Breast epithelium (tissue), 3 donors: ENCODE data around the gene L3MBTL3.

Experiments
- POLR2A ChIP-seq: fragments of 450-650 bp; IDR thresholded peaks from one replicate; pipeline ENCODE4 v1.6.1; 2016; ENCODE audit warnings: antibody characterized with exemption, mild to moderate bottlenecking, moderate library complexity
- POLR2AphosphoS5 ChIP-seq, 3 donors: sonication (generic); formaldehyde crosslinking; IDR thresholded peaks; one replicate each; pipeline ENCODE4 v1.6.1; 2017; ENCODE audit warnings: antibody characterized with exemption in 3 of 3
- TF ChIP-seq, protein P1 (sequence below), 3 donors: fragments of 450-650 bp; IDR thresholded peaks; one replicate each; pipeline ENCODE4 v1.5.1; 2016 to 2017; ENCODE audit warnings: antibody characterized with exemption in 3 of 3, mild to moderate bottlenecking in 3 of 3, moderate library complexity in 3 of 3

DNA sequence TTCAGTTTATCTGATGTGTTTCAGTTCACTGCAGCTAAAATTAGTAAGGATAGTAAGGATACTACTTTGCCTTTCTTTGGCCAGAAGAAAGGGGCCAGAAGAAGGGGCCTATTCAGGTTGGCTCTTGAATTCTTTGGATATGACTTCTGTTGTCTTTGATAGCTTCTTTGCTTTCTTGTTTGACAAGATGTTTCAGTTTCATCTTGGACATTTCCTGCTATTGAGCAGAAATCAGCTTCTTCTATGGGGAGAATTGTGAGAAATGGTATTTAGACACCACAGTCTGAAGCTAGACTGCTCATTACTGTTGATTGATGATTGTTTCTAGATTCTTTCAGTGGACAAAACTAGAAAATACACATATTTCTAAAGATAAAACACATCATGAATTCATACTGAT is 23.2 kb downstream of the L3MBTL3 start:
- TF ChIP-seq, protein P1, sequence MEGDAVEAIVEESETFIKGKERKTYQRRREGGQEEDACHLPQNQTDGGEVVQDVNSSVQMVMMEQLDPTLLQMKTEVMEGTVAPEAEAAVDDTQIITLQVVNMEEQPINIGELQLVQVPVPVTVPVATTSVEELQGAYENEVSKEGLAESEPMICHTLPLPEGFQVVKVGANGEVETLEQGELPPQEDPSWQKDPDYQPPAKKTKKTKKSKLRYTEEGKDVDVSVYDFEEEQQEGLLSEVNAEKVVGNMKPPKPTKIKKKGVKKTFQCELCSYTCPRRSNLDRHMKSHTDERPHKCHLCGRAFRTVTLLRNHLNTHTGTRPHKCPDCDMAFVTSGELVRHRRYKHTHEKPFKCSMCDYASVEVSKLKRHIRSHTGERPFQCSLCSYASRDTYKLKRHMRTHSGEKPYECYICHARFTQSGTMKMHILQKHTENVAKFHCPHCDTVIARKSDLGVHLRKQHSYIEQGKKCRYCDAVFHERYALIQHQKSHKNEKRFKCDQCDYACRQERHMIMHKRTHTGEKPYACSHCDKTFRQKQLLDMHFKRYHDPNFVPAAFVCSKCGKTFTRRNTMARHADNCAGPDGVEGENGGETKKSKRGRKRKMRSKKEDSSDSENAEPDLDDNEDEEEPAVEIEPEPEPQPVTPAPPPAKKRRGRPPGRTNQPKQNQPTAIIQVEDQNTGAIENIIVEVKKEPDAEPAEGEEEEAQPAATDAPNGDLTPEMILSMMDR (IDR thresholded peaks at IDR 0.05): no peak
- TF ChIP-seq POLR2AphosphoS5 (IDR thresholded peaks at IDR 0.05) (no peak), POLR2A (no peak)
